Stimulated activated CD4-positive, alpha-beta T cell treated with anti-CD3 and anti-CD28 coated beads, Interleukin-1b, Interleukin-23, amount 100 ng/mL, for 4 hours (primary cell): ENCODE data around the gene SCARB1.
"Not testable (repeated sequence)": the region's sequence is repeated elsewhere in the genome, so short reads cannot be mapped to it uniquely, and the experiment has no call there.

Source experiments
- DNase-seq, 2 donors: peaks; one replicate each; pipeline ENCODE4 v3.0.0-alpha.2; 2020; ENCODE audit warnings: low read depth in 2 of 2

Gene SCARB1

GRCh38 chr12:124863416-124864325 is at the start of gene SCARB1:
TSS of gene SCARB1 (minus strand) at chr12:124863864. CDS start at chr12:124863720, 144 bp downstream.
- peak; percentile 69 to 80 for DNase-seq

- DNase-seq, result not testable (repeated sequence)
Measured at GRCh38 chr12:124912529-124913287, 49.0 kb upstream of the SCARB1 start.

GRCh38 chr12:124911521-124911920 is 47.9 kb upstream of the SCARB1 start:
- DNase-seq, result not testable (repeated sequence)

GRCh38 chr12:124910561-124911478 is 47.2 kb upstream of the SCARB1 start:
- no peak for DNase-seq

GRCh38 chr12:124909831-124910560 is 46.3 kb upstream of the SCARB1 start:
- DNase-seq, result no peak

GRCh38 chr12:124906606-124907261 is 43.1 kb upstream of the SCARB1 start:
- peak; percentile 64 to 93 for DNase-seq

- DNase-seq, result no peak
Measured at GRCh38 chr12:124904306-124905098, 40.8 kb upstream of the SCARB1 start.

- no peak for DNase-seq
Measured at GRCh38 chr12:124902916-124903315, 39.3 kb upstream of the SCARB1 start.

GRCh38 chr12:124901003-124901402 is 37.3 kb upstream of the SCARB1 start:
- DNase-seq, result no peak

GRCh38 chr12:124900345-124900795 is 36.7 kb upstream of the SCARB1 start:
- DNase-seq, result not testable (repeated sequence)

GRCh38 chr12:124898923-124899294 is 35.2 kb upstream of the SCARB1 start:
- no peak for DNase-seq

GRCh38 chr12:124898200-124898922 is 34.7 kb upstream of the SCARB1 start:
- peak; percentile 45 to 56 for DNase-seq

GRCh38 chr12:124896461-124896860 is 32.8 kb upstream of the SCARB1 start:
- DNase-seq, result no peak

- no peak for DNase-seq
Measured at GRCh38 chr12:124893792-124894516, 30.3 kb upstream of the SCARB1 start.

GRCh38 chr12:124888260-124888659 is 24.6 kb upstream of the SCARB1 start:
- DNase-seq, result no peak

- not testable (repeated sequence) for DNase-seq
Measured at GRCh38 chr12:124887766-124888165, 24.1 kb upstream of the SCARB1 start.

GRCh38 chr12:124884587-124885438 is 21.1 kb upstream of the SCARB1 start:
- DNase-seq, result no peak
